K562 (cell line): ENCODE results near the gene ZNF775. TPM values are rescaled to one million over a fixed set of nuclear protein-coding genes. Genes with fewer than 3 reads are reported as not detected.

ENCODE experiments used
- ARHGAP35 ChIP-seq: fragments of 450-650 bp; IDR thresholded peaks from 2 replicates; pipeline ENCODE4 v1.6.1; 2018; ENCODE audit not compliant: partially characterized antibody
- CREB1 ChIP-seq, 2 experiments: sonication (generic) in 1 of 2; formaldehyde crosslinking in 1 of 2; IDR thresholded peaks; 2 replicates each; pipeline versions ENCODE4 v1.6.1 to v1.8.0; 2012 to 2022; ENCODE audit warnings: inconsistent platforms in 1 of 2, mild to moderate bottlenecking in 1 of 2, missing genetic modification reagents in 1 of 2, moderate library complexity in 1 of 2
- FOSL1 ChIP-seq: fragments of 200-800 bp; sonication (Bioruptor generic); conservative IDR thresholded peaks from 2 replicates; pipeline ENCODE4 v1.6.1; 2016; ENCODE audit warnings: missing genetic modification characterization, missing compliant biosample characterization
- HNRNPH1 ChIP-seq: fragments of 200-400 bp; formaldehyde crosslinking; optimal IDR thresholded peaks from 2 replicates; pipeline ENCODE3; 2017; ENCODE audit warnings: low read depth, mild to moderate bottlenecking, low read length, moderate library complexity
- KAT2B ChIP-seq: IDR thresholded peaks from one replicate; pipeline ENCODE4 v1.6.1; 2012; ENCODE audit warnings: low read depth, mild to moderate bottlenecking, control low read depth, inconsistent platforms, low read length, moderate library complexity
- MAZ ChIP-seq, 2 experiments: fragments of 450-650 bp in 1 of 2; sonication (generic) in 1 of 2; formaldehyde crosslinking; IDR thresholded peaks in 1 of 2; conservative IDR thresholded peaks in 1 of 2; 2 replicates each; pipeline versions ENCODE4 v1.4.0 to v1.5.0; 2020; ENCODE audit warnings: mild to moderate bottlenecking in 1 of 2, missing genetic modification reagents in 1 of 2
- MEF2A ChIP-seq: IDR thresholded peaks from 2 replicates; pipeline ENCODE4 v1.6.1; 2011; ENCODE audit warnings: low read depth, mild to moderate bottlenecking, low read length, moderate library complexity; ENCODE audit not compliant: control insufficient read depth
- MTA3 ChIP-seq: fragments of 450-650 bp; formaldehyde crosslinking; IDR thresholded peaks from 2 replicates; pipeline ENCODE4 v1.6.1; 2017; ENCODE audit warnings: mild to moderate bottlenecking, borderline replicate concordance
- PHB ChIP-seq: fragments of 250-450 bp; sonication (Bioruptor Pico); IDR thresholded peaks from 2 replicates; pipeline ENCODE4 v1.5.0; 2021
- PHF21A ChIP-seq: fragments of 450-650 bp; IDR thresholded peaks from 2 replicates; pipeline ENCODE4 v1.6.1; 2017; ENCODE audit warnings: low read depth, borderline replicate concordance
- RBM22 ChIP-seq: fragments of 200-400 bp; formaldehyde crosslinking; IDR thresholded peaks from 2 replicates; pipeline ENCODE4 v1.6.1; 2018; ENCODE audit warnings: low read length, low read depth; ENCODE audit not compliant: poor library complexity, severe bottlenecking
- RBM39 ChIP-seq: fragments of 200-400 bp; formaldehyde crosslinking; optimal IDR thresholded peaks from 2 replicates; pipeline ENCODE3; 2018; ENCODE audit warnings: low read depth, low read length
- RFX1 ChIP-seq: fragments of 450-650 bp; IDR thresholded peaks from 2 replicates; pipeline ENCODE4 v1.6.1; 2016; ENCODE audit warnings: mild to moderate bottlenecking, moderate library complexity
- RNF2 ChIP-seq: sonication (generic); IDR thresholded peaks from 2 replicates; pipeline ENCODE4 v1.6.1; 2016
- SMAD3 ChIP-seq: fragments of 450-650 bp; formaldehyde crosslinking; conservative IDR thresholded peaks from 2 replicates; pipeline ENCODE4 v1.4.0; 2020; ENCODE audit warnings: mild to moderate bottlenecking
- SMC3 ChIP-seq: conservative IDR thresholded peaks from 2 replicates; pipeline ENCODE4 v1.6.1; 2011; ENCODE audit warnings: low read depth, low read length, improper control_type of control experiment; ENCODE audit not compliant: insufficient read depth
- TCF7 ChIP-seq: sonication (generic); IDR thresholded peaks from 2 replicates; pipeline ENCODE4 v1.6.1; 2016; ENCODE audit warnings: antibody characterized with exemption, borderline replicate concordance
- ZKSCAN8 ChIP-seq: fragments of 200-800 bp; sonication (Bioruptor generic); IDR thresholded peaks from 2 replicates; pipeline ENCODE4 v1.6.1; 2016; ENCODE audit warnings: missing genetic modification characterization, missing compliant biosample characterization
- polyA plus RNA-seq, 8 experiments: library from polyadenylated mRNA; depleted of rRNA in 4 of 8; stranded (reverse) in 5 of 8; unstranded in 3 of 8; fragments of >200 nt; fragmentation: Nextera tagmentation in 2 of 8; fragmentation: Illumina TruSeq in 1 of 8; extraction: Ambion mirVana in 2 of 8; extraction: Trizol in 1 of 8; gene quantifications; 2 replicates each; pipeline versions ENCODE4 v1.2.1 to v1.2.3, GENCODE V29; 2011 to 2014; ENCODE audit warnings: inconsistent platforms in 1 of 8, missing spikeins in 1 of 8
- total RNA-seq, 7 experiments: library from RNA; depleted of rRNA in 6 of 7; stranded (reverse); fragments of >200 nt in 6 of 7; fragmentation: Illumina TruSeq in 2 of 7; extraction: Trizol in 2 of 7; gene quantifications; 2 replicates each; pipeline versions ENCODE4 v1.2.1 to v1.2.3, GENCODE V29; 2011 to 2021; ENCODE audit warnings: low replicate concordance in 1 of 7
- TF ChIP-seq, protein P1 (sequence below): fragments of 450-650 bp; conservative IDR thresholded peaks from 2 replicates; pipeline ENCODE4 v1.6.1; 2016; ENCODE audit warnings: missing genetic modification characterization, low read depth, mild to moderate bottlenecking, control low read depth, missing compliant biosample characterization
- TF ChIP-seq, protein P2 (sequence below): fragments of 250-450 bp; sonication (Bioruptor Pico); IDR thresholded peaks from 2 replicates; pipeline ENCODE4 v1.4.0; 2020; ENCODE audit warnings: borderline replicate concordance
- TF ChIP-seq, protein P3 (sequence below): IDR thresholded peaks from 2 replicates; pipeline ENCODE4 v1.6.1; 2012; ENCODE audit warnings: low read depth, low read length, improper control_type of control experiment, borderline replicate concordance

ZNF775 gene
- total and polyA plus RNA-seq, 9 of the 15 experiments (the other 6 are each of a cell fraction or from before 2014, with no cell fraction given): 0.04 to 18.7 (median 4.9) TPM

DNA sequence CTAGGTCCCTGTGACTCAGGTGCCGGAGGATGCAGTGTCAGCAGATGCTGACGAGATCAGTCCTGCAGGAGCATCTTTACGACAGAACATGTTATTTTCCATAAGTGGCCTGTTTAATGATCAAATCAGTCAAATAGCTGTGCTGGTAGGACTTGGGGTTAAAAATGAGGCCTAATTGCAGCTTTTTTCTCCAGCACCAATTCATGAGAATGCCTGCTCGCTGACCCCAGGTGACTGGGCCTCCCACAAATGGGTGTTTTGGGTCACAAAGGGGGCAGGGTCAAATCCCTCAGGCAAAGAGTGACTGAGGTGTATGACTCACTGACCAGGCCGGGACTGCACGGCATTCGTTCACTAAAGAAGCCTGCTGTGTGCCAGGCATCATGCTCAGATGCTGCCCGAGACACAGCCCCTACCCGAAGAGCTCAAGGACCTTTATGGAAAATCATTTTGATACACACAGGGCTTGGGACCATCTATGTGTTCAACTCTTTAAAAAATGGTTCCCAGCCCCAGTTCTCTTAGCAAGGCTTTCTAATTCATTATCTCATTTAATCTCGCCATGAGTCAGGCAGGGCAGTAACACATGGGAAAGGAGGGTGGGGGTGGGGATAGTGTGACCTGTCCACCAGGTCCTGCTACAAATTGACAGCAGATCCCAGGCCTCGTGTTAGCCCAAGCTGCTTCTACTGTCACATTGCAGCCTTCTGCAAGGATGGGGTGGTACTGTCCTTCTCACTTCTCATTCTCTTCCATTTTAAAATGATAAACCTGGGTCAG lies 21.1 kb downstream of the ZNF775 start (continued):
- TF ChIP-seq MAZ (CRISPR knock-in tag; conservative IDR thresholded peaks at IDR 0.05 in 1 of 2, IDR thresholded peaks at IDR 0.05 in 1 of 2): no peak
- TF ChIP-seq, protein P1, sequence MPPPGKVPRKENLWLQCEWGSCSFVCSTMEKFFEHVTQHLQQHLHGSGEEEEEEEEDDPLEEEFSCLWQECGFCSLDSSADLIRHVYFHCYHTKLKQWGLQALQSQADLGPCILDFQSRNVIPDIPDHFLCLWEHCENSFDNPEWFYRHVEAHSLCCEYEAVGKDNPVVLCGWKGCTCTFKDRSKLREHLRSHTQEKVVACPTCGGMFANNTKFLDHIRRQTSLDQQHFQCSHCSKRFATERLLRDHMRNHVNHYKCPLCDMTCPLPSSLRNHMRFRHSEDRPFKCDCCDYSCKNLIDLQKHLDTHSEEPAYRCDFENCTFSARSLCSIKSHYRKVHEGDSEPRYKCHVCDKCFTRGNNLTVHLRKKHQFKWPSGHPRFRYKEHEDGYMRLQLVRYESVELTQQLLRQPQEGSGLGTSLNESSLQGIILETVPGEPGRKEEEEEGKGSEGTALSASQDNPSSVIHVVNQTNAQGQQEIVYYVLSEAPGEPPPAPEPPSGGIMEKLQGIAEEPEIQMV (tag): peak; percentile 49; the same call in 1 of the 2 replicates
- no peak for TF ChIP-seq MEF2A
- TF ChIP-seq ARHGAP35: no peak
- TF ChIP-seq KAT2B: no peak
- TF ChIP-seq FOSL1 (tag): peak; percentile 99
- TF ChIP-seq CREB1 (IDR thresholded peaks at IDR 0.05): no peak; the same call in 1 of the 2 replicates
- TF ChIP-seq CREB1 (CRISPR knock-in tag; IDR thresholded peaks at IDR 0.05): peak; percentile 45; the same call in 1 of the 2 replicates
- no peak for TF ChIP-seq TCF7
- TF ChIP-seq ZKSCAN8: no peak
- TF ChIP-seq, protein P2, sequence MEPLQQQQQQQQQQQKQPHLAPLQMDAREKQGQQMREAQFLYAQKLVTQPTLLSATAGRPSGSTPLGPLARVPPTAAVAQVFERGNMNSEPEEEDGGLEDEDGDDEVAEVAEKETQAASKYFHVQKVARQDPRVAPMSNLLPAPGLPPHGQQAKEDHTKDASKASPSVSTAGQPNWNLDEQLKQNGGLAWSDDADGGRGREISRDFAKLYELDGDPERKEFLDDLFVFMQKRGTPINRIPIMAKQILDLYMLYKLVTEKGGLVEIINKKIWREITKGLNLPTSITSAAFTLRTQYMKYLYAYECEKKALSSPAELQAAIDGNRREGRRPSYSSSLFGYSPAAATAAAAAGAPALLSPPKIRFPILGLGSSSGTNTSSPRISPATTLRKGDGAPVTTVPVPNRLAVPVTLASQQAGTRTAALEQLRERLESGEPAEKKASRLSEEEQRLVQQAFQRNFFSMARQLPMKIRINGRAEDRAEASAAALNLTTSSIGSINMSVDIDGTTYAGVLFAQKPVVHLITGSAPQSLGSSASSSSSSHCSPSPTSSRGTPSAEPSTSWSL (CRISPR knock-in tag): no peak
- no peak for TF ChIP-seq RFX1
- no peak for TF ChIP-seq PHF21A
- TF ChIP-seq, protein P3, sequence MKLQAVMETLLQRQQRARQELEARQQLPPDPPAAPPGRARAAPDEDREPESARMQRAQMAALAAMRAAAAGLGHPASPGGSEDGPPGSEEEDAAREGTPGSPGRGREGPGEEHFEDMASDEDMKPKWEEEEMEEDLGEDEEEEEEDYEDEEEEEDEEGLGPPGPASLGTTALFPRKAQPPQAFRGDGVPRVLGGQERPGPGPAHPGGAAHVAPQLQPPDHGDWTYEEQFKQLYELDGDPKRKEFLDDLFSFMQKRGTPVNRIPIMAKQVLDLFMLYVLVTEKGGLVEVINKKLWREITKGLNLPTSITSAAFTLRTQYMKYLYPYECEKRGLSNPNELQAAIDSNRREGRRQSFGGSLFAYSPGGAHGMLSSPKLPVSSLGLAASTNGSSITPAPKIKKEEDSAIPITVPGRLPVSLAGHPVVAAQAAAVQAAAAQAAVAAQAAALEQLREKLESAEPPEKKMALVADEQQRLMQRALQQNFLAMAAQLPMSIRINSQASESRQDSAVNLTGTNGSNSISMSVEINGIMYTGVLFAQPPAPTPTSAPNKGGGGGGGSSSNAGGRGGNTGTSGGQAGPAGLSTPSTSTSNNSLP: no peak
- TF ChIP-seq SMAD3 (CRISPR knock-in tag): no peak
- peak; percentile 64; the same call in 1 of the 2 replicates for TF ChIP-seq RNF2
- TF ChIP-seq RBM39: no peak
- TF ChIP-seq RBM22: no peak
- no peak for TF ChIP-seq HNRNPH1
- TF ChIP-seq PHB (CRISPR knock-in tag): no peak
- TF ChIP-seq MTA3: peak; percentile 79
- no peak for TF ChIP-seq SMC3
